Amniotic stem cell (primary cell): Measurements from ENCODE around the gene OTUB2.
"Not testable (repeated sequence)": the region's sequence is repeated elsewhere in the genome, so short reads cannot be mapped to it uniquely, and the experiment has no call there.

Experiments used
- DNase-seq: peaks from one replicate; lab custom pipeline; 2025; lab: John Stamatoyannopoulos, UW

The OTUB2 gene

DNA sequence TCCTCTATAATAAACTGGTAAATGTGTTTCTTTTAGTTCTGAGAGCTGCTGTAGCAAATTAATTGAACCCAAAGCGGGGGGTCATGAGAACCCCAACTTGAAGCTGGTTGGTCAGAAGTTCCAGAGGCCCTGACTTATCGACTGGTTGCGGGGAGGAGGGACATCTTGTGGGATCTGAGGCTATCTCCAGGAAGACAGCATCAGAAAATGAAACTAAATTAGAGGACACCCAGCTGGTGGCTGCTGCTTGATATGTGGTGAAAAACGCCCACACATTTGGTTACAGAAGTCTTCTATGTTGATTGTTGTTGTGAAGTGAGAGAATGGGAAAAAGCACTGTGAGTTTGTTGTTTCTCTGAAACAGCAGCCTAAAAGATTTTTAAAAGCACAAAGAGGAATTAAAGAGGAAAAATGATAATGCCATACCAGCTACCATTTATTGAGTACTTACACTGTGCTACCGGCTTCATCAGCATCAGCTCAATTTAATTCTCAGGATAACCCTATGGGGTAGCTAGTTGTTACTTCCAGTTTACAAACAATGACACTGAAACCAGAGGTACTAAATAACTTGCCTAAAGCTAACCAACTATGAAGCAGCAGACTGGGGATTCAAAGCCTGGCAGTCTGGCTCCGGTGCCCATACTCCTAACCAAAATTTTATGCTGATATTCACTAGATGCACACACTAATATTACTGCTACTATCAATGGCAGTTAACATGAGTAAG lies 30.6 kb downstream of the OTUB2 start:
- DNase-seq = no peak

DNA sequence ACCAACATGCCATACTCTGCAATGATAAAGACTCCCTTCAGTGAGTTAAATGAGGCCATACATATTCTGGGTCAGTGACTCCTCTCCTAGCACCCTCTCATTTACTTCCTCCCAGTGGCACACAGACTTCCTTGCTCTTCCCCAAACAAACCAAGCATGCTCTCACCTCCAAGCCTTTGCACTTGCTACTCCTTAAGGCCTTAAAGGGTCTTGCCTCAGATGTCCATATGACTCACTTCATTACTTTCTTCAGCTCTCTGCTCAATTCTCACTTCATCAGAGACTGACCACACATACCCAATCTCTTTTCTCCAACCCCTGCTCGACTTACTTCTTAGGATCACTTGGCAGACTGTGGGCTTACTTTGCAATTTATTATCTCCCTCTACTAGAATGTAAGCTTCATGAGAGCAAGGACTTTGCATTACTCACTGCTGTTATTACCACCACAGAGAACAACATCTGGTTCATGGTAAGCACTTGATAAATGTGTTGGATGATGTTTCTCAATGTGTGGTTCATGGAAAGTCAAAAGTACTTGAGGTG lies 32.1 kb downstream of the OTUB2 start:
- DNase-seq = no peak

DNA sequence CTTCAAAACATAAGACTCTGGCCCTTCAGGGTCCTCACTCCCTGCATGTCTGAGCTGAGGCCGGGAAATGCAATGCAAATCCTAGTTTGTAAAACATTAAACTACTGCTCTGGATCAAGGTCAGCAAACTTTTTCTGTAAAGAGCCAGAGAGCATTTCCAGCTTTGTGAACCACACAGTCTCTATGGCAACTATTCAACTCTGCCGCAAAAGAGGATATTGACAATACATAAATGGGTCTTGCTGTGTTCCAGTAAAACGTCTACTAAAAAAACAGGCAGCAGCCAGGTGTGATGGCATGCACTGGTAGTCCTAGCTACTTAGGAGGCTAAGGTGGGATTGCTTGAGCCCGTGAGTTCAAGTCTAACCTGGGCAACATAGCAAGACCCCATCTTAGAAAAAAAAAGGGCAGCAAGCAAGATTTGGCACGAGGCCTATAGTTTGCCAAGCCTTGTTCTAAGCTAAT lies 32.6 kb downstream of the OTUB2 start:
- DNase-seq = no peak

DNA sequence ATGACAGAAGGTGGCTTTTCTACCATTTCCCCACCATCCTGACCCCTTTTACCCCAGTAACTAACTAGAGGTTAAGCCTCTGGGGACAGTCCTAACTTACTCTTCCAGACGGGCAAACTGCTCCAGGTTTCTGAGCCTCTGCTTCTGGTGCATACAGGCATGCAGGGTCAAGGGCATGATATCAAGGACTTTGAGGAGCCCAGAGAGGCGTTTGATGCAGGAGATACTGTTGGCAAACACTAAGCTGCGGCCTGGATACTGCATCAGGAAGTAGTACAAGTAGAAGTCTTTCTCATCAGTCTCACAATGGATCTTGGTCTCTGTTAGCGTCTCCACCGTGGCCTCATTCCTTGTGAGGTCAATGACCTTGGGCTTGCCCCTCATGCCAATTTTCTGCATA lies 33.9 kb downstream of the OTUB2 start:
- no peak for DNase-seq

DNA sequence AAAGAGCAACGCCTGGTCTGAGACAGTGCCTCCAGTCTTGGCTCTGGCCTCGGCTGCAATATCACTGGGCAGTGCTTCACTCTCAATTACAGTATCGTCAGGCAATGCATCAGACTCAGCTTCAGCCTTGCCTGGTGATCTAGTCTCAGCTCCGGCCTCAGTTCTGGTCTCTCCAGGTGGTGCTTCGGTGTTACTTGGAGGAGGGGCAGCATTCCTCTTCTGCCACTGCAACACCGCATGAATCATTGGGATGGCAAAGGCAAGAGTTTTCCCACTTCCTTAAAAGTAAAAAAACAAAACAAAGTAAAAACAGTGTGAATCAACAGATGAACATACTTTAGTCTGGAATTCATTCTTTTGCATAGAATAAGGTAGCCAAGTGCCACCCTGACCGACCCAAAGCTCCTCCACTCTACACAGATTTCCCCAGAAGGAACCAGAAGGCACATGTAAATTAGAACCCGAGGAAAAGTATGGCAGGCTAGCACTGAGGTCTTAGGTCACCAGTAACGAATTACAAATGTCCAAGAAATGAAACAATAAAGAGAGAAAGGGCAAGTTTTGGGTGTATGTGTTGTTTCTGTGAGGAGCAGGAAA lies 36.3 kb downstream of the OTUB2 start:
- no peak for DNase-seq

DNA sequence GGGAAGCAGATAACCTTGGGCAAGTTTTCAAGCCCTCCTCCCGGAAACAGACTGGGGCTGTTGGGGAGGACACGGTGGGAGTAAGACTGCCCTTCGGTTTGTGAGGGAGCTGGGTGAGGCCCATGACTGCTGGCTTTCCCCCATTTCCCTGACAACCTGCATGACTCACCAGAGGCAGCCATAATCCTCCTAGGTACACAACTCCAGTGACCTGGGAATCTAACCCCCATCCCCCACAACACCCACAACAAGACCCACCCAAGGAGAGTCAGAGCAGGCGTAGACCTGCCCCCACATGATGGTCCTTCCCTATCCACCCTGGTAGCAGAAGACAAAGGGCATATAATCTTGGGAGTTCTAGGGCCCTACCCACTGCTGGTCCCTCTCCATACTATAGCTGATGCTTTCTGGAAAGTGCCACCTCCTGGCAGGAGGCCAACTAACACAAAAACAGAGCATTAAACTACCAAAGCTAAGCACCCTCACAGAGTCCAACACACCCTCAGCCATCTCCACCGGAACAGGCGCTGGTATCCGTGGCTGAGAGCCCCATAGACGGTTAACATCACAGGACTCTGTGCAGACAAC lies 40.0 kb downstream of the OTUB2 start:
- DNase-seq = no peak

DNA sequence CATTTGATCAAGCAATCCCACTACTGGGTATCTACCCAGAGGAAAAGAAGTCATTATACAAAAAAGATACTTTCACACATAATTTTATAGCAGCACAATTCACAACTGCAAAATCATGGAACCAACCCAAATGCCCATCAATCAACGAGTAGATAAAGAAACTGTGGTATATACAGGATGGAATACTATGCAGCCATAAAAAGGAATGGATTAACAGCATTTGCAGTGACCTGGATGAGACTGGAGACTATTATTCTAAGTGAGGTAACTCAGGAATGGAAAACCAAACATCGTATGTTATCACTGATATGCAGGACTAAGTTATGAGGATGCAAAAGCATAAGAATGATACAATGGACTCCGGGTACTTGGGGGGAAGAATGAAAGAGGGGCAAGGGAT lies 45.9 kb downstream of the OTUB2 start:
- not testable (repeated sequence) for DNase-seq

DNA sequence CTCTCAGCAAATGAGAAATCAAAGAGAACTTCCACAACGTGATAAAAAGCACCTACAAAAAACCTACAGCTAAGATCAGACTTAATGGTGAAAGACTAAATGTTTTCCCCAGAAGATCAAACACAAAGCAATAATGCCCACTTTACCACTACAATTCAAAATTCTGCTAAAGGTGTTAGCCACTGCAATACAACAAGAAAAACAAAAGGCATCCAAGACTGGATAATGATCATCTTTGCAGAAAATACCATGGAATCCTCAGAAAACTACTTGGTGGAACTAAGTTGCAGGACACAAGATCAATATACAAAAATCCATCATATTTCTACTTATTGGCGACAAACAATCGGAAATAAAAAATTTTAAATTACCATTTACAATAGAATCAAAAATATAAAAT lies 48.4 kb downstream of the OTUB2 start:
- no peak for DNase-seq

DNA sequence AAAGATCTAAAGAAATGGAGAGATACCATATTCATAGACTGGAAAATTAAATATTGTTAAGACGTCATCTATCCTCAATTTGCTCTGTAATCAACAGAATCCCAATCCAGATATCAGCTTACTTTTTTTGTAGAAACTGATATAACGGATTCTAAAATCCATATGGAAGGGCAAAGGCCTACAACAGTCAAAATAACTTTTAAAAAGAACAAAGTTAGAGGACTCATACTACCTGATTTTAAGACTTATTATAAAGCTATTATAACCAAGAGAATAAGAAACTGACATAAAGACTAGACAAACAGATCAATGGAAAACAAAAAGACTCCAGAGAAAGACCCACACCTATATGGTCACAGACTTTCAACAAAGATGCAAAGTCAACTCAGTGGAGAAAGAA lies 48.9 kb downstream of the OTUB2 start:
- no peak for DNase-seq

DNA sequence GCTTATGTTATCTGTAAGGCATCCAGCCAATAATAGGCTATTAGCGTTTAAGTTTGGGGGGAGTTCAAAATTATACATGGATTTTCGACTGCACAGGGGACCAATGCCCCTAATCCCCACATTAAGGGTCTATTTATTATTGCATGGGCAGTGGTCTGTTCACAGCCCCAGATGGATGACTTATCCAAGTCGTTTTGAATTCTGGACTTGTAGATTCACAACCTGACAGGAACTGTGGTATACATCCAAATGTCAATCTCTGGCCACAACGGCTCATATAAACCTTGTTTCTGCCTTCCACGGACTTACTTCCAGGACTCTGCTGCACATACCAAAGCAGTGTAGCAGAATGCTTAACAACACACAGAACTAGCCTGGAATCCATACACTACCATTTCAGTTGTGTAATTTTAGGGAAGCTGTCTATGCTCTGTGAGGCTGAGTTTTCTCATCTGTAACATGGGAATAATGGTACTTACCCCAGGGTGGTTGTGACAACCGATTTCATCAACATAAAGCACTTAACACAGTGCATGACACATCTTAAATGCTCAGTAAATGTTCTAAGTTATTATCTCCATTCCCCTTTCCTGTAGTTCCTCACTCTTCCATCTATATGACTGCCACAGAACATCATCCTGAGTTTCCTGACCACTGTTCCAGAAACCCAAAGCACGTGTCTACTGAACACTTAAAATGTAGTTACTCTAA lies 51.1 kb downstream of the OTUB2 start:
- no peak for DNase-seq

DNA sequence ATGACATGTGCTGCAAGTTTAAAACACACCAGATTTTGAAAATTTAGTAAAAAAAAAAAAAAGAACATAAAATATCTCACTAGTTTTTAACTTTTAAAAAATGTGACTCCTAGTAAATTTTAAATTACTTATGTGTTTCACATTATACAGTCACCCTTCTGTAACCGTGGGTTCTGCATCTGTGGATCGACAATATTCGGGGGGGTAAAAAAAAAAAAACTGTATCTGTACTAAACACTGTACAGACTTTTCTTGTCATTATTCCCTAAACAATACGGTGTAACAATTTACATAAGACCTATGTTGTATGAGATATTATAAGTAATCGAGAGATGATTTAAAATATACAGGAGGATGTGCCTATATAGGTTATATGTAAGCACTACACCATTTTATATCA lies 51.7 kb downstream of the OTUB2 start:
- no peak for DNase-seq

DNA sequence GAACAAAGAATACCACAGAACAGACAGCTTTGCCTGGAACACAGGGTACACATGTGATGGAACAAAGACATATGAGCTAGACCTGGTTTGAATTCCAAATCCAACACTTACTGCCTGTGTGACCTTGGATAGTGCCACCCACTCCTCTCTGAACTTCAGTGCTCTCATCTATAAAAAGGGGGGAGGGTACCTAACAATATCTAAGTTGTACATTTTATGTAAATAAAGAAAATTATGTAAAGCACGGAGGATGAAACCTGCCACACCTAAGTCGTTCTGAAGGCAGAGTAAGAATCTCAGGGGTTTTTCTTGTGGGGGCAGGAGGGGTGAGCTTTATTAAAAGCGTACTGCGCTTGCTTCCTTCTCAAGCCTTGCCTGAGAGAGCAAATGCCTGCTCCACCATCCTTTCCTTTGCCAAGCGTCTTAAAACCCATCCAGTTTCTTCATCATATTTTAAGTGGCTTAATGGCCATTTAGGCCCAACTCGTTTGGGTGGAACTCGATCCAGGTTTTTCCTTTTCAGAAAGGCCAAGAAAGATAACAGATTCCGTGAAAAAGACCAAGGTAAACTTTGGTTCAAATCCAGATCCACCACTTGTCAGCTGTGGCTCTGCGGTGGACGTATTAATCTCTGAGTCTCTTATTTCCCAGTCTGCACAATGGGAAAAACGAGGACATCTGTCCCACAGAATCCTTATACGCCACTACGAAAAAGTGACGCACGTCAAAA lies 53.9 kb downstream of the OTUB2 start:
- peak; percentile 16 for DNase-seq

DNA sequence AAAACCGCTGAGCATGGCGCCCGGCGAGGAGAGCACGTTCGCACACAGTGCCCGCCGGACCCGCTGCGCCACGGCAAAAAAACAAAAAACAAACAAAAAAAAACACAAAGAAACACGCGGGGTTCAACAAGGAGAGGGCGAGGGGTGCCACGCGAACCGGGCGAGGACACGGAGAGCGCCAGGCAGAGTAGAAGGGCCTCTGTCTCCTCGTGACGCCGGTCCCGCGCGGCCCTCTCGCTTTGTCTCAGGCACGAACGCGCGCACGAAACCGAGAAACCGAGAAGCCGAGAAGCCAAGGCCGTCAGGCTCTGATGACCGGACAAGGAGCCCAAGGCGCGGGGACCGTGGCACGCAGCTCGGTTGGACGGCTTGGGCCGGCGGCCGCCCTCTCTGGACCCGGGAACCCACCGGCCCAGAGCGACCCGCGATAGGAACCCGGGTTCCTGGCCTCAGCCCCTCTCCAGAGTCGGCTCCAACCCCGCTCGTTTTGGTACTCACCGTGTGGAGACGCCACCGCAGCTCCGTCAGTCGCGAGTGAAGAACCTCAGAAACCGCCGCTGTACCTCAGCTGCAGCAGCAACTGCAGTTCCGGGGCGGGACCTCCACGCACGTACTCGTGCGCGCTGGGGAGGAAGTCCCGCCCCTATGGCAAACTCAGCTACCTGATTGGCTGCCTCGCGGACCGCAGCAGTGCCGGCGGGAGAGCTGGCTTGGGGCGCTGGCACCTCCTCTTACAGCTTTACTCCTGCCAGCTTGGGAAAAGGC lies 54.7 kb downstream of the OTUB2 start, which contains the start of the genes DDX24 and IFI27L1:
TSS of gene DDX24 (minus strand) at position 582 of the 765 bp plus-strand sequence. CDS start 1,460 bp downstream, outside the sequence.
TSS of gene IFI27L1 (plus strand) at position 690 of the 765 bp plus-strand sequence. CDS start 15,628 bp downstream, outside the sequence.
- peak; percentile 87 for DNase-seq

DNA sequence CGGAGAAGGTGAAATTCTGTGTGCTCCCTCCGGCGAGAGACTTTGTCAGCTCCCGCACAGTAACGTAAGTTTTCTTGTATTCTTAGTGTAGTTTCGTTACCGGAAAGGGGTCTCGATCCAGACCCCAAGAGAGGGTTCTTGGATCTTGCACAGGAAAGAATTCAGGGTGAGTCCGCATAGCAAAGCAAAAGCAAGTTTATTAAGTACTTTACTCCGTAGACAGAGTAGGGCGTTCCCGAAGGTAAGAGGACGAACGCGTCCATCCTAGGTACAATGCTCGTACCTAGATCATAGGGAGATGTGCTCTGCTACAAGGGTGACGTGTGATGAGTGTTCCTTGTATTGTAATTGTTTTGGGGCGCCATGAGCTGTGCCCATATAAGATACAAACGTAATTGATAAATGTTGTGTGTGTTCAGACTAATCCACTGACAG lies 55.3 kb downstream of the OTUB2 start:
- DNase-seq = no peak

DNA sequence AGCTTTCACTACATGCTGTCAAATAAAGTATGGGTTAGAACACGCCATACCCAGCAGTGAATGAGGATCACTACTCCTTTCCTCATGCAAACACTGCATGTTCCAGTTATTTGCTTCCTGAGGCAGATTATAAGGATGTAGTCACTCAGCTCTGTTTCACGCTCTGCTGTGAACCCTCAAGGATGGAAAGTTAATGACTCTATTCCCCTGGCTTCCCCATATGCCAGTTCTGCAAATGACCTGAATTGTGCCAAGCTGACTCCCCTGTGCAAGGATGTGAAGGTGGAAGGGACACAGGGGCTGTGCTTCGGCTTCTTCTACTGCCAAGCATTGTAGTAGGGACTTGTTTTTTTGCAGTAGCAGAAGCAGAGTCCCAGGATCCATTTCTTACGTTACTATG lies 61.8 kb downstream of the OTUB2 start:
- no peak for DNase-seq

DNA sequence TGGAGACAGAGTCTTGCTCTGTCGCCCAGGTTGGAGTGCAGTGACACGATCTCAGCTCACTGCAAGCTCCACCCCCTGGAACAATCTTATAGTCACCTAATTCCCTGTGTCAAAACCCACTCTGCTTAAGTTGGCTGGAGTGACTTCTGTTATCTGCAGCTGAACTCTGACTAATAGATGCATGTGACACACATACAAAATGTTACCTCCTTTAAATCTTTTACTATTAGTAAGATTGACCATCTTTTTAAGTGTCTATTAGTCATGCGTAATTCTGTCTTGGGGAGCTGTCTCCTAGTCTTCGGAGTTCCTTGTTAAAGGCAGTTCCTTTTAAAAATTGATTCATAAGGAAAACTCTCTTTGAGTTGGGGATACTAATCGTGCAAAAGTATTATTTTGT lies 62.4 kb downstream of the OTUB2 start:
- no peak for DNase-seq

DNA sequence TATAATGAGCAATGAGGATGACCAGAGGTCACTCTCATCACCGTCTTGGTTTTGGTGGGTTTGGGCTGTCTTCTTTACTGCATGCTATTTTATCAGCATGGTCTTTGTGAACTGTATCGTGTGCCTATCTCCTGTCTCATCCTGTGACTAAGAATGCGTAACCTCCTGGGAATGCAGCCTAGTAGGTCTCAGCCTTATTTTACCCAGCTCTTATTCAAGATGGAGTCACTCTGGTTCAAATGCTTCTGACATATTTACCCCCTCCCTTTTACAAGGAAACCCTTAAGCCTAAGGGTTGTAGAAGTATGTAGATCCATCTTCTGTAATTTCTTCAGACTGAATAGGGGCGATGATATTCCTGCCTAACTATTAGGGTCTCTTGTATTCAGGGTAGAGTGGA lies 63.3 kb downstream of the OTUB2 start:
- no peak for DNase-seq

DNA sequence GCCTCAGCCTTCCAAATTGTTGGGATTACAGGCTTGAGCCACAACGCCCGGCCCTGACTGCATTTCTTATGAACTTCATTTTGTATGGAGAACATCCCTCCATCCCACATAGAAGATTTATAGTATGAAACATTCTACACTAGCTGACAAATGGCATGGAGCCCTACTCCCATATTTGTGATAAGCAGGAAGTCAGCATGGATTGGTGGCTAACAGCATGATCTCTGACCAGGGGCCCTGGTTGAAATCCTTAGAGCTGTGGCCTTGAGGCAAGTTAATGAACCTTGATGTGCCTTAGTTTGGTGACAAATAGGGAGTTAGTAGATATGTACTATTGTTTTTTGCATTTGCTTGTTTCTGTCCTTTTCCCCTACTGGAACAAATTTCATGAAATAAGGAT lies 67.3 kb downstream of the OTUB2 start:
- no peak for DNase-seq

DNA sequence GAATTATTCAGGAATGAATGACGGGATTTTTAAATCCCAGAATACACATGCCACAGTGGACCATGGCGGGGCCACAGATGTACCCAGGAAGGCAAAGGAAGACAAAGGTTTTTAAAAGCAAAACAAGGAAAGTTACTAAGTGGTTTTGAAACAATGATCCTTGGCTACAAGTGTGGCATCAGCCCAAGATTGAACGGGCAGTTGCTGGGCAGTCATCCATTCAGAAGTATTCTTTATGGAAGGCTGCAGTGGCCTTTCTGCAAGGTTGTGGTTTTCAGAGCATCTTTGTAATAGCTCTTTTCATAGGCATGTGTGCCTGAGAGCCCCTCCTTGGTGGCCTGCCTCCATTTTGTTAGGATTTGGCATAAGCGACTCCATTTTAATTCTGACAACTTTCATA lies 71.0 kb downstream of the OTUB2 start:
- DNase-seq = no peak
